ENCODE measurements around the gene LRRC57.

Gene LRRC57

DNA sequence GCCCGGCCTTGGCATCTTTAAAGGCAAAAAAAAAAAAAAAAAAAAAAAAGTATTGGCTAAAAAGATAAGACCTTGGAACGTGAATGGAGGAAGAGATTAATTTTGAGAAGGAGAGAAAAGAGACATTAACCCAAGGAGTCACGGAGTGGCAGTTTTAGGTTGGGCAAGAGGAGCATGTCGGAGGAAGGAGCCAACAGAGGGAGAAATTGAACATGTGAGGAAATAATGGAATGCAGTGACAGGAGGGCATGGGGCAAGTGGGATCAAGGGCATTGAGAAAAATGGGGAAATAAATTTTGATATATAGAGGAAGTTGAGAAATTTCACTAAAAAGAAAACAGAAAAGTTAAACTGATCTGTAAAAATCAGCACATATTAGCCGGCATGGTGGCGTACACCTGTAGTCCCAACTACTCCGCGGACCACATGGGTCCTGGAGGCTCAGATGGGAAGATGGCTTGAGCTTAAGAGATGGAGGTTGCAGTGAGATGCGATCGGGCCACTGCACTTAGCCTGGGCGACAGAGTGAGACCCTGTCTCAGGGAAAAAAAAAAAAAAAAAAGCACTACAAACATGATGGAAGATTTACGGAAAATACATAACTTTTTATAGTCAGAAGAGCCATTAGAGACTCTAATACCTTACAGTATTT, 1.3 kb upstream of the LRRC57 start:
- DNase-seq = no peak

DNA sequence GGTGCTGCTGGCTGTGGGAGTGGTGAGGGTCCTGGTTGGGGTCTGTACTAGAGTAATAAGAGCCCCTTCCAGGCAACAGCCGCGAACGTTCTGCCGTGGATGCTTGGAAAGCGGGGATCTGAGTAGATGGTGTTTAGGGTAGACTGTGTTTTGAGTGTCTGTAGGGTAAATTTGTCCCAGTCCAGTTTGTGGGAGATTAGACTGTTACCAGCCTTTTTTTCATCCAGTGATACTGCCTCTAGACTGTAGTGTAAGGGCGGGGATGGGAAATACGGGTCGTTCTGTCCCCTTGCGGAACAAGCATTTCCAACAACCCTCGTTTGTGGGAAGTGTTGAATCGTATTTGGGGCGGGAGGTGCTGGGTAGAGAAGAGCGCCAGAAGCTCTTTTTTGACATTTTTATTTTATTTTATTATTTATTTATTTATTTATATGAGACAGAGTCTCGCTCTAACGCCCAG, 469 bp upstream of the LRRC57 start:
- DNase-seq = peak; percentile 70

DNA sequence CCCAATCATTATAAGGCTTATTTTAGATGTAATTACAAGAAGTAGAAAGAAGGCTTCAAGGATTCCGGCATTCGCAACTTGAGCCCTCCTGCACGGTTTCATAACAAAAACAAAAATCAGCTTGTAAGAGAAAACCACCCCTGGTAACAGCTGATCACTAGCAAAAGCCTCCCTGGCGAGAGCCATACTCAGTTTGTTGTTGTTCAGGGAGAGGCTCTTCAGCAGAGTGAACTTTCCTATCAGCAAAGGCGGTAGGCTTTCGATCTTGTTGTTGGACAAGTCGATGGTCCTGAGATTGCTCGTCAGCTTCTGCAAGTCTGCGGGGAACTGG, 710 bp downstream of the LRRC57 start:
- DNase-seq = no peak

DNA sequence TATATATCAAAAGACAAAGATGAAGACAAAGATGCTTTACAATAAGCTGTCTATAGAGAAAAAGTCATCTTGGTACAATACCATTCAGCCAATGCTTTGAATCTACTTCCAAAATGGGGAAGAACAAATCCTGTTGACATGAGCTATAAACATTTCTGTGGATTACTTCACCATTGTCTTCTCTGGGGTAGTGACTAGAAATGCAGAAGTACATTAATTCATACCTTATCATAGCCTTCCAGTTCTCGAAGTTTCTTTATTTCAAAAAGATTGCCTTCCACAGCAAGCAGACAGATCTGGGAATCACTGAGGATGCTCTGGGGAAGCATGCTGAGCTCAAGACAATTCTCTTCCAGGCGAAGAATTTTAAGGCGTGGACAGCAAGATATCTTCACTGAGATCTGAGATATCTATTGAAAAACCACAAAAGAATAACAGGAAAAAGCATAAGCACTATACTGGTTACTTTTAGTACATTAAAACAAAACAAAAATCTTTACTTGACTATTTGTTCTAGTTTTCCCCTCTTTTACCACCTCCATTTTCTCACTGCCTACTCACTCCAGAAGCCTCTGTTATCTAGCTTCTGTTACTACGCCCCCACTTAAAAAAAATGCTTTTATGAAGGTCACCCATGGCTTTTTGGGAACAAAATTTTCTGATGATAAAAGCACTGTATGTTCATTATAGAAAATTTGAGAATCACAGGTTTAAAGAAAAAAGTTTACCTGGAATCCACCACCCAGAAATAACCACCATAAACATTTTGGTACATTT, 3.6 kb downstream of the LRRC57 start:
- no peak for DNase-seq

DNA sequence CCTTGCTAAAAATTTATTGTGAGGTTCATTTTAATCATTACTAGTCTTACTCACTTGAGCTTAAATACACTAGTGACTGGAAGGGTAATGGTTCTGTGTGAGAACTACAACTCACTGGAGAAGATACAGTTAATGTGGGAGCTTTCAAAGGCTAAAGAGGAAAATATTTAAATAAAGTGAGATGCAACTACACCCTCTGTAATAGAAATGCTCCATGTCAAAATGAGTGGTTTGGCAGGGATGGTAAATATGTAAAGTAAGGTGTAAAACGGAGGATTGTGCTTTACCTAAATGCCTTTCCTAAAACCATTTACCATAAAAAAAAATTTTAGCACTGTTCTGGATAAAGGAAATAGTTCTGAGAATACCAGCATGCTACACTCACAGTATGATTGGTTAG, 15.3 kb downstream of the LRRC57 start:
- no peak for DNase-seq

DNA sequence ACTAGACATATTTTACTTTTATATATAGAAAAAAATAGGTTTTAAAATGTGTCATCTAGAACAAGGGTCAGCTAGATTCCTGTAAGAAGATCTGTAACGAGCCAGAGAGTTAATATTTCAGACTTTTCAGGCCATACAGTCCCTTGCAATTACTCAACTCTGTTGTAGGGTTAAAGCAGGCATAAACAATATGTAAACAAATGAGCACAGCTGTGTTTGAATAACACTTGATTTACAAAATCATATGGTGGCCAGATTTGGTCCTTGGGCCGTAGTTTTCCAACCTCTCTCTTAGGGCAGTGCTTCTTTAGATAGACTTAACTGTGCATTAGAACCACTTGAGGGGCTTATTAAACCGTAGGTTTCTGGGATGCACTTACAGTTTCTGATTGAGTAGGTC, 19.6 kb downstream of the LRRC57 start:
- no peak for DNase-seq

DNA sequence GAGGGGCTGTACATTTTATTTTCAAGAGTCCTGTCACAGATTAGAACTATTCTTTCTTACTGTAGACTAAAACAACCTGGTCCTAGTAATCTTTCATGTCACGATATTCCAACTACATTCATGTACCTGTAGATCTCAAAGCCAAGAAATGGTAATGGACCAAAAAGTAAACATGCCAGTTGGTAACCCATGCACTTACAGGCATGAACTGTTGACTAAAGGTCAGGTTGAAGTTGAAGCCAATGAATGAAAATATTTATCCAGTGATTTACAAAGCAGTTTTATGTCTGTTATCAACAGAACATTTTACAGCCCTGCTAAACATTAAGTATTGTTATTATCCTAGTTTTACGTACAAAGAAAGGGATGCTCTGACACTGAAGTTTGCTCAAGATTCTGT, 25.3 kb downstream of the LRRC57 start:
- DNase-seq = no peak

DNA sequence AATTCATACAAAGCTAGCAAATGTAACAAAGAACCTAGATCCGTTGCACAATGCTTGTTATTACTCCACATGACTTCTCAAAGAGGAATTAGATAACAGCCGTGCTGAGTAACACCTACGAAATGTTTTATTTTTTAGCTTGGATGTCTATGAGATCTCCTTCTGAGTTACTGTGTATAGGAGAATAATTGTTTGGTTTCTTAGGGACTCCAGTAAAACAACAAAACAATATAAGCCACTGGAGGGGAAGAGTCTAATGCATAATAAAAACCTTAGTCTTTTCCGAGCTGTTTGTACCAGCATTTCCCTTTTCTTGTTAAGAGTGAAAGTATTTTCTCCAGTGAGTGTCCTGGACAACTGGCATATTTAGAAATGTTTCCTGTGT, 37.6 kb downstream of the LRRC57 start:
- DNase-seq = no peak

DNA sequence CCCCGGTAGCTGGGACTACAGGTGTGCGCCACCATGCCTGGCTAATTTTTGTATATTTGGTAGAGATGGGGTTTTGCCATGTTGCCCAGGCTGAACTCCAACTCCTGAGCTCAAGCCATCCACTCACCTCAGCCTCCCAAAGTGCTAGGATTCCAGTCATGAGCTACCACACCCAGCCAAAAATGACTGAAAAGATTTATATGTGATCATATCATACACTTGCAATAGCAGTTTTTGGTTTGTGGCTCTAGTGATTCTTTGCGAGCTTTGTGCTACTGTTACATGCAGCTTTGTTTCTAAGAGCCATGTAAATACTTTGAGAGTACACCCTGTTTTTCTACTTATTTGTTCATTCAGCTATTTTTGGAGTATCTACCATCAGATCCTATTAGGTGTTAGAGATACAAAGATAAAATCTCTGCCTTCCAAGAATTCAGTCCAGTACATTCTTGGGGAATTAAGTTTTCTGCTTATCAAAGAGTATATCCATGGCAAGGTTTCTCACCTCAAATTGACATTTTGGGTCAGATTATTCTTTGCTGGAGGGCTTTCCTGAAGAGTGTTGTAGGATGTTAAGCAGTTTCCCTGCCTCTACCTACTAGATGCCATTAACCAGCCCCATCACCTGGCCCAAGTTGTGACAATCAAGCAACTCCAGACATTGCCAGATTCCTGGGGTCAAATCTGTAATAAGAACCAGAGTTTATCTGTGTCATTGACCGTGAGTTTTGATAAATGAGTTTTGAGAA, 38.2 kb downstream of the LRRC57 start:
- no peak for DNase-seq

DNA sequence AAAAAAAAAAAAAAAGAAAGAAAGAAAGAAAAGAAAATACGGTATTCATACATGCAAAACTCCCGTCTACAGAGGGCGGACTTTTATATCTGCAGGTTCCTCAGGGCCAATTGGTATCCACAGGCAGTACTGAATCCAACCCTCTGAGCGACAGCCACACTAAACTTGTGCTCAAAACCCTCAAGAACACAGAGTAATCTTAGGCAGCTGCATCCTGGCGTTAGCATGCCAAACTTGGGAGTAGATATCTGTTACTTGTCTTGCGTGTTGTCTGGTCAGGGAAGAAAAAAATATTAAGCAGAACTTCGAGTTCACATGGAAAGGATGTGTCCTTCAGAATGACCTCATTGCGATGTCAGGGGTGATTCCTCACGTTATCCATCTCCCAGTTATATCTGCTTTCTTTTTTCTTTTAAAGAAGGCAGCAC, 40.3 kb downstream of the LRRC57 start:
- no peak for DNase-seq

DNA sequence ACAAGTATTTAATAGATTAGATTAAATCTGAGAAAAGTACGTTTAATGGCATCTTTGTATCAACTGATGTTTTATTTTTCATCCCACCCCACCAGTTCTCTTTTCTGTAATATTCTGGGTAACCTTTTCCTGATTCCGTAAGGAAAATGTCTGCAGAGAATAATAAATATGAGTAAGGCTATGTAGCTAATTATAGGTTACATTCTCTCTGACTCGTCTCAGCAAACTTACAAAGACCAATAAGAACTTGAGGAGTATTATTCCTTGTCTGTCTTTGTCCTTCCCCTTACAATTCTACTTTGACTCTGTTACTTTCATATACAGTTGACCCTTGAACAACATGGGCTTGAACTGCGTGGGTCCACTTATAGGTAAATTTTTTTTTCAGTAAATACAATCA, 41.1 kb downstream of the LRRC57 start:
- no peak for DNase-seq

DNA sequence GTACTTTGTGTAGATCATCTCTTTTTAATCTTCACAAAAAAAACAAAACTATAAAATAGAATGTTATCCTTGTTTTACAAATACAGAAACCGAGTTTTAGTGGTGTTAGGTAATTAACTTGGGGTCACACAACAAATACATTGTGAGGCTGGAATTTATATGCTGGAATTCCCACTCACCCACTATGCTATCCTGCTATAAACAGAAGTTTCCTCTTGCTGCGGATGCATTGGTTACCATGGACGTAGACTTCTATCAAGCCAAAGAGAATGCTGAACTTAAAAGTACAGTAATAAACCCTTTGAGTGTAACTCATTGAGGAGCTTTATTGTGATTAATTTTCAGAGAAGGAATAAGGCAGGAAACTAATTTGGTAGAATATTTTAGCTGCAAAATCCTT, 44.0 kb downstream of the LRRC57 start:
- no peak for DNase-seq

DNA sequence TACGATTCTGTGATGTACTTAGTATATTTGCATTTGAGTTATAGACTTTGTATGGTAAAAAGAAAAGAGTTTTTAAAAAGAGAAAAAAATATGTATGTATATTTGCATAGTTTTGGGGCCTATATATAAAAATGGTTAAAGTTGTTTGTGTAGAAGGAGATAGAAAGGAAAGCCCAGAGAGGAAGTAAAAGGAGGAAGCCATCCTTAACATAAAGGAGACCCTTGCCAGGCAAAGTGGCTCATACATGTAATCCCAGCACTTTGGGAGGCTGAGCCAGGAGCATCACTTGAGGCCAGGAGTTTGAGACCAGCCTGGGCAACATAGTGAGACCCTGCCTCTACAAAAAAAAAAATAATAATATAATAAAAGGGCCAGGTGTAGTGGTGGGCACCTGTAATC, 44.8 kb downstream of the LRRC57 start:
- DNase-seq = no peak

DNA sequence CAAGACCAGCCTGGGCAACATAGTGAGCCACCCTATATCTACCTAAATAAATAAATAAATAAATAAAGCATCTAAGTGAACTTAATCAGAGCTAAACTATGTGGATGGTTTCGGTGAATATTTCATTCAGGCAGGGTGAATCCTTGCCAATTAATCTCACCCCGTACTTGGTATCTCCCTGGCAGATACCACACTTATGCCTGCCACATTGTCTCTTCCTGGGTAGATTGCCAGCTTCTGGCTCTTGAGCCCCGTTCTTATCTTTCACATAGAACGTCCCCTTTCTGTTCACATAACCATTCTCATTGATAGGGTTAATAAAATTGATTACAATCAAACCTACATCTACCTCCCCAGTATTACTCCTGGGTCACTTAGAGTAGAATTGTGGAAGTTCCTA, 46.1 kb downstream of the LRRC57 start:
- no peak for DNase-seq

DNA sequence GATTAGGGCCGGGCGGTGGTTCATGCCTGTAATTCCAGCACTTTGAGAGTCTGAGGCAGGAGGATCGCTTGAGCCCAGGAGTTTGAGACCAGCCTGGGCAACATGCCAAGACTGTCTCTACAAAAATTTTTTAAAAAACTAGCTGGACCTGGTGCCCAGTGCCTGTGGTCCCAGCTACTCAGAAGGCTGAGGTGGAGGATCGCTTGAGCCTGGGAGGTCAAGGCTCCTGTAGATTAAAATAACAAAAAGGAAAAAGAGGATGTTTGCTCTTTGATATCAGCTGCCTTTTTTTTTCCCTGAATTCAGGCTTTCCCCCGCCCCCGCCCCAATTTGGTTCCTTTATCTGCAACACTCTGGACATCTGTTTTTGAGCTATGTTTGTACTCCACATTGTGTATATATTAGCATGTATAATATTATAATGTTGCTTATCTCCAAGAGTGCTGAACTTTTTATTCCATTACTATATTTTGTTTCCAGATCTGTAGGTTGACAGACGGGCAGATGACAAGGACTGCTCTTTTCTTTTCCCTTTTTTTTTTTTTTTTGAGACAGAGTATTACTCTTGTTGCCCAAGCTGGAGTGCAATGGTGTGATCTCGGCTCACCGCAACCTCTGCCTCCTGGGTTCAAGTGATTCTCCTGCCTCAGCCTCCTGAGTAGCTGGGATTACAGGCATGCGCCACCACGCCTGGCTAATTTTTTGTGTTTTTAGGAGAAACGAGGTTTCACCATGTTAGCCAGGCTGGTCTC, 48.6 kb downstream of the LRRC57 start:
- DNase-seq = no peak

DNA sequence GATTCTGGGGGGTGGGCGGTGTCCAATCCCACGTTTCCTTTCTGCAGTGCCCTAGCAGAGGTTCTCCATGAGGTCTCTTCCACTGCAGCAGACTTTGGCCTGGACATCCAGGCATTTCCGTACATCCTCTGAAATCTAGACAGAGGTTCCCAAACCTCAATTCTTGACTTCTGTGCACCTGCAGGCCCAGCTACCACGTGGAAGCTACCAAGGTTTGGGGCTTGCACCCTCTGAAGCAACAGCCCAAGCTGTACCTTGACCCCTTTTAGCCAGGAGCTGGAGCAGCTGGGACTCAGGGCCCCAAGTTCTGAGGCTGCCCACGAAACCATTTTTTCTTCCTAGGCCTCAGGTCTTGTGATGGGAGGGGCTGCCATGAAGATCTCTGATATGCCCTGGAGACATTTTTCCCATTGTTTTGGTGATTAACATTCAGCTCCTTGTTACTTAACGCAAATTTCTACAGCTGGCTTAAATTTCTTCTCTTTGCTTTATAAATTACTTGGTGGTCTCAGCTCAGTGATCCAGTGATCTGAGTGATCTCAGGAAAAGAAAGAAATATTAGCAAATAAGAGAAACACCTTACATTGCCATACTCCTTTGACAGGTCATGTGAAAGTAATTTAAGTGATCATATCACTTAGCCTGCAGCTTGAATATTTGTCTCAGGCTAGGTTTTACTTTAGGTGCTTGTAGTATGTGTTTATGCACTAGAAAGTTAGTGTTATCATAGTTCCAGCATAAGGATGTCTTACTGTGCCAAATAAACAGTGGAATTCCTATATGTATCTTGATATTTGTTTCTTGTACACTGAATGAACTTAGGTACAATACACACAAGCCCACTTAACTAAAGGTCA, 50.2 kb downstream of the LRRC57 start:
- no peak for DNase-seq

DNA sequence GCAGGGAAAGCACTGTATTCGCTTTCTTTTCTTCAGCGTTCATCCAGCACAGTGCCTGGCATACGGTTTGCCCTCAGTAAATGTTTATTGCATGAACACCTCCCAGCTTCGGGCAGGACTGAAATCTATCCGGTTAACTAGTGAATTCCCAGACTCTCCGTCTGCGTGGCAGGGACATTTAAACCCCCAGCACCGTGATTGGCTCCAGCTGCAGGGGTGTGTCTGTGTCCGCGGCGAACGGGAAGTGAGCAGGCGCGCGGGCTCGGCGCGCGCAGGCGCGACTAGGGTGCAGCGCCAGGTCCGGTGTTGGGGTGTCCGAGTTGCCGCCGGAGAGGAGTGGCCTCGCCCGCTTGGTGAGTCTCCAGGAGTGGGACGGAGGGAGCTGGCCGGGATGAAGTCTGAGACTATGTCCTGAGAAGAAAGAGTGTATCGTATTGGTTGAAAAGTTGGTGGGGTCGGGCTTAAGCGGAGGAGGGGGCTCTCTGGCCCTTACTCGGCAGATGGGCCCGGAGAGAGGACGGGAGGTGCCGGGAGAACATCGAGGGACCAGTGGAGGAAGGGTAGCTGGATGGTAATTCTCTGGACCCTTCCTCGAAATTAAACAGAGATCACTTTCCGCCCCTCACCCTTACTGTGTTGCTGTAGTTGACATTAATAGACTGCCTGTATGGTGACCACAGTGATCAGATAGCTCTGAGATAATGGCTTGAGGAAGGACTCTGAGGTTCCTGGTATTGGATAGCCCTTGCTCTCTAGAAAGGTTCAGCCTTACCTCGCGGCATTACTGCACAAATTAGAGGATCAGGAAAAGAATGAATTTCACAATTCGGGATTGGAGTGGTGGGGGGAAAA, 53.0 kb downstream of the LRRC57 start, which contains the start of gene SNAP23:
Gene SNAP23 (plus strand): TSS at position 274 of the 852 bp plus-strand sequence. CDS start 16,213 bp downstream, outside the sequence.
- DNase-seq = peak; percentile 47

DNA sequence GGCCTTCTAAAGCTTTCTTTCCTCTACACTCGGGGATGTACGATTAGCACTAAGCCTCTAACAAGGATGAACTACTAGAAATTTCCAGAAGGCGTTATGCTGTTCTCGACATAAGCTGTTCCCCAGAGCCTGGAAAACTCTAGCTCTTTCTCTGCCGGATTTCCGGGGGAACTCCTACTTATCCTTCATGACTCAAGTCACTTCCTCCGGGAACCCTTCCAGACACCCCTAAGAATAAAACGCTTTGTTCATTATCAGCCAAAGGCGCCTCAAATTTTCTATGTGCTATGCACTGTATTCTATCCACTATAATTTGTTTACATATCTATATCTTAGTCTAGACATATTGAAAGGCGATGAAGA, 53.6 kb downstream of the LRRC57 start:
- no peak for DNase-seq

DNA sequence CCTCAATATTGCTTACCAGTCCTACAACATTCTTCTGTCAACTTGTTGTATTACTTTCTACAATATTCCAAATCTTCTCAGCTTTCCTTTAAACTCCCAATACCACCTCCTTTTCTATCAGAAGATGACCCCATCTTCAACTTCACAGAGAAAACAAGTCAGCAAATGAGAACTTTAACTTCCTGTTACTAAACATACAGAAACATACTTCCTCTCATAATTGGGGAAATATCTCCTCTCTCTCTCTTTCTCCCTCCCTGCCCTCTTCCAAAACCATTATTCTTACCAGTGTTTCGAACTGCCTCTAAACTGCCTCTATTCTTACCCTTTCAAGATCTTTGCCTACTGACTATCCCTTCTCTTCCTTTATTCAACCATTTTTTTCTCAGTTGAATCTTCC, 54.9 kb downstream of the LRRC57 start:
- DNase-seq = no peak

DNA sequence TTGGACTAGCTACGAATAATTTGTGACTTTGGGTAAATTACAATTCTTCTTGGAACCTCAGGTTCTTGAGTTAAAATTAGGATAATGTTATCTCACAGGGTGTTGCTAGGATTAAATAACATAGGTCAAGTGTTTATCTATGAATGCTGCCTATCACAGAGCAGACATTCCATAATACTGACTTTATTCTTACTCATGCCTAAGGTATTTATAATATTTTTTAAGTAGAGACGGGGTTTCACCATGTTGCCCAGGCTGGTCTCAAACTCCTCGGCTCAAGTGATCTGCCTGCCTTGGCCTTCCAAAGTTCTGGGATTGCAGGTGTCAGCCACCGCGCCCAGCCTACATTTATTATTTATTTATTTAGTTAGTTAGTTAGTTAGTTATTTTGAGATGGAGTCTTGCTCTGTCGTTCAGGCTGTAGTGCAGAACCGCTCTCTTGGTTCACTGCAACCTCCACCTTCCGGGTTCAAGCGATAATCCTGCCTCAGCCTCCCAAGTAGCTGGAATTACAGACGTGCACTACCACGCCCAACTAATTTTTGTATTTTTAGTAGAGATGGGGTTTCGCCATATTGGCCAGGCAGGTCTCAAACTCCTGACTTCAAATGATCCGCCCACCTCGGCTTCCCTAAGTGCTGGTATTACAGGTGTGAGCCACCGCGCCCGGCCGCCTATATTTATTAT, 56.9 kb downstream of the LRRC57 start:
- DNase-seq = no peak
